GM18909 (cell line): Measurements from ENCODE around the gene TCFL5.
"Not testable (repeated sequence)": the region's sequence is repeated elsewhere in the genome, so short reads cannot be mapped to it uniquely, and the experiment has no call there.

ENCODE experiments used
- ATAC-seq: cut with Tn5 transposase; IDR thresholded peaks from one replicate; pipeline ENCODE4 v1.9.1; 2021; ENCODE audit warnings: mild to moderate bottlenecking; ENCODE audit not compliant: unreplicated experiment, poor library complexity

TCFL5 gene

DNA sequence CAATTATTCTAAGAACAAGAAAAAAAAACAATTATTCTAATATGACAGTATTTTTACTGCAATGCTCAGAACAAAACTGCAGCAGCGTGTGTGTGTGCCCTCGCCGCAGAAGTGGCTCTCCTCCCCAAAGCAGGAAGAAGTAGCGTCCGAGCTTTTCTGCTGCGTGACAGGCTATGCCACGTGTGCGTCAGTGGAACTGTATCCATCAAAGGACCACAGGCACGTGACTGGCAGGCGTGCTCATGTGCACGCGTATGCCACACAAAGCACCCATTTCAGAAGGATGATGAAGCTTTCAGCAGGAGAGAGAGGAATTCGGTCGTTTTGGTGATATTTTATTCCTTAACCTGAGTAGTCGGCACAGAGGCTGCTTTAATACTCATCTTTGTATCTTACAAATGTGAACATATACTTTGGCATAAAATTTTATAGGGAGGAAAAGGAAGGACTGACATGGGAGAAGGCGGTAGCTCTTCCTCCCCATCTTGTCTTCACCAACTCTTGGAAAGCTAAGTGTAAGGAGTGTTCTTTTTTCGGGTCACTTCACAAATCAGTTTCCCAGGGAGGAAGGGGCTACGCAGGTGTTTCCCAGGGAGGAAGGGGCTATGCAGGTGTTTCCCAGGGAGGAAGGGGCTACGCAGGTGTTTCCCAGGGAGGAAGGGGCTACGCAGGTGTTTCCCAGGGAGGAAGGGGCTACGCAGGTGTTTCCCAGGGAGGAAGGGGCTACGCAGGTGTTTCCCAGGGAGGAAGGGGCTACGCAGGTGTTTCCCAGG is 3.4 kb downstream of the TCFL5 start:
- ATAC-seq, result no peak

DNA sequence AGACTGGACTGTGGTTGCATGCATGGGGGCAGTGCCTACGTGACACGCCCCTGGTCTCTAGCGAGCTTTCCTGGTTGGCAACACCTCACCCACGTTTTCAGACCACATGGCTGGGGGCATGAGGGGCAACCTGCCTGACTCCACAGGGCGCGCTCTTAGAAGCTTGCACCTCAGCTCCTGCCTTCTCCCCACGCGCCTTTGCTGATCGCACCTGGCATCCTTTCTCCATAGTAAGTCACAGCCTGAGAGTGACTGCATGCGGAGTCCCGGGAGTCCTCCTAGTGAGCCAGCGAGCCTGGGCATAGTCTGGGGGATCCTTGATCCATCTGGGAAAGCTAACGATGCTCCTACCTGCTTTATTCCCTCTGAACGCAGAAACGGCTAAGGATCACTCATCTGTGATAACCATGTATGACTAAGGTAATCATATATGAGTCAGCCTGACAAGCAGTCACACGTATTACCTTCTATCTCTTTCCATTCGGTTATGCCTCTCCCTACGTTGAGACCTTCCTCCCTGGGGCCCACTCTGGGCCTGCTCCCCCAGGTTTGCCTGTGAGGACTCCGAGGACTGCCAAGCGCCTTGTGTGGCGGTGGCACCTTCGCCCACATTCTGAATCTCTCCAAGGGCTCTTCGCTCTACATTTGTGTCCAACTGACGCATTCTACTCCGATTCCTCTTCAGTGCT is 4.5 kb downstream of the TCFL5 start:
- no peak for ATAC-seq

- no peak for ATAC-seq
Measured at GRCh38 chr20:62855120-62855519, 6.5 kb downstream of the TCFL5 start.

- ATAC-seq, result no peak
Measured at GRCh38 chr20:62854121-62854520, 7.5 kb downstream of the TCFL5 start.

- not testable (repeated sequence) for ATAC-seq
Measured at GRCh38 chr20:62853304-62853703, 8.3 kb downstream of the TCFL5 start.

DNA sequence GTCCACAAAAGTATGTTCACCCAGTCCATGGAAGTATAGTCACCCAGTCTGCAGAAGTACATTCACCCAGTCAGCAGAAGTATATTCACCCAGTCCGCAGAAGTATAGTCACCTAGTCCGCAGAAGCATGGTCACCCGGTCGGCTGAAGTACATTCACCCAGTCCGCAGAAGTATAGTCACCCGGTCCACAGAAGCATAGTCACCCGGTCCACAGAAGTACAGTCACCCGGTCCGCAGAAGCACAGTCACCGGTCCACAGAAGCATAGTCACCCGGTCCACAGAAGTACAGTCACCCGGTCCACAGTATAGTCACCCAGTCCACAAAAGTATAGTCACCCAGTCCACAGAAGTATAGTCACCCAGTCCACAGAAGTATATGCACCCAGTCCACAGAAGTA is 8.8 kb downstream of the TCFL5 start:
- no peak for ATAC-seq

GRCh38 chr20:62852196-62852595 is 9.4 kb downstream of the TCFL5 start:
- no peak for ATAC-seq

GRCh38 chr20:62850333-62850974 is 11.2 kb downstream of the TCFL5 start:
- no peak for ATAC-seq

DNA sequence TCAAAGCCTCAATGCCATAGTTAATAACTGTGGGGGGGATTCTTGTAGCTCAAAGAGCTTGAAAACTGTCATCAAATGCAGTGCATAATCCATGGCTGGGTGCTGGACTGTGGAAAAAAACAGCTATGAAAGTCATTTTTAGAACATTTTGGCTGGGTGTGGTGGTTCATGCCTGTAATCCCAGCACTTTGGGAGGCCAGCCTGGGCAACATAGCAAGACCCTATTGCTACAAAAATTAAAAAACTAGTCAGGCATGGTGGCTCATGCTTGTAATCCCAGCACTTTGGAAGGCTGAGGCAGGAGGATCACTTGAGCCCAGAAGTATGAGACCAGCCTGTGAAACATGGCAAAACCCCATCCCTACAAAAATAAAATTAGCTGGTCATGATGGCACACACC is 12.2 kb downstream of the TCFL5 start:
- ATAC-seq, result no peak

DNA sequence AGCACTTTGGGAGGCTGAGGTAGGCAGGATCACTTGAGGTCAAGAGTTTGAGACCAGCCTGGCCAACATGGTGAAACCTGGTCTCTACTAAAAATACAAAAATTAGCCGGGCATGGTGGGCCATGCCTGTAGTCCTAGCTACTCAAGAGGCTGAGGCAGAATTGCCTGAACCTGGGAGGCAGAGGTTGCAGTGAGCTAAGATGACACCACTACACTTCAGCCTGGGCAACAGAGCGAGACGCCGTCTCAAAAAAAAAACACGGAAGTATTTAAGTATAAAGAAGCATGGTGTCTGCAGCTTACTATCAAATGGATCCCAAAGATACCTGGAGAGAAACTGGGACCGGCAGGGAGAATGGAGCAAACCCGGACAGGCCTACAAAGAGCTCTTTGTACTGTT is 12.7 kb downstream of the TCFL5 start:
- ATAC-seq, result not testable (repeated sequence)

- ATAC-seq, result no peak
Measured at GRCh38 chr20:62846166-62846890, 15.3 kb downstream of the TCFL5 start.

- ATAC-seq, result no peak
Measured at GRCh38 chr20:62845416-62846160, 16.0 kb downstream of the TCFL5 start.

GRCh38 chr20:62844182-62844581 is 17.4 kb downstream of the TCFL5 start:
- ATAC-seq, result no peak

GRCh38 chr20:62843656-62844055 is 18.0 kb downstream of the TCFL5 start:
- ATAC-seq, result no peak

DNA sequence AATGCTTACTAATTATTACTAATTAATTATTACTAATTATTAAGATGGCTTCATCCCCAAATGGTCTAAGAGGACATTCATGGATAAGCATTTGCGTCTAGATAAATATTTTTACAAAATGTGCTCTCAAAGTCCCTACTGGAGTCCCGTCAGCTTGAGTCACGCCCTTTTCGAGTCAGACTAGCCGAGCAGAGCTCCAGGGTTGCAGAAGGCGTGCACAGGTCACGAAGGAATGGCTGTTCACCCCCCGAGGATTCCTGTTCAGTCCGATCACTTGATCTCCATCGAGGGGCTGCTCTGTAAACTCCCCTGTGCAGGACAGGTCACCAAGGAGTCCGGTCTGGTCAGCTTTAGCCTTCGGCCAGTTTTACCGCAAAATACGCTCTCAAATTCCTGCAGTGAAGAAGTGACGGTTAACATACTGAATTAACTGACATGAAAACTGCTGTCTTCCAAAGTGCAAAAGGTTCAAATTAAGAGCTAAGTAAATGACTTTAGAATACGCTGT is 19.9 kb downstream of the TCFL5 start:
- ATAC-seq, result no peak

GRCh38 chr20:62840244-62841197 is 21.1 kb downstream of the TCFL5 start:
- ATAC-seq, result no peak

DNA sequence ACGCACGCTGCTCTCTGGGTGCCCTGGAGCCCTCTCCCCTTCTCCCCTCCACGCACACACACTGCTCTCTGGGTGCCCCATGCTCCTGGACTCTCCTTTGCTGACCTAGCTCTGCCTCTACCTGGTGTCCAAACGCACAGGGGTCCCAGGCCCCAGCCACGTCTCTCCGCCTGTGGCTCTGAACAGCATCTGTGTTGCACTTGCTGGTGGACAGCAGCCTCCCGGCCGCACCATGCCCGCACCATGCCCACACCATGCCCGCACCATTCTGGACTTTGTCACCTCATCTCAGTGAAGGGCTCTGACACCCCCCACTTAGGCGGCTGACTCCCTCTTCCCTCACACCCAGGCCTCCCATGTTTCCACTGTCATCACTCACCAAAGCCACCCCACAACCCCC is 21.8 kb downstream of the TCFL5 start:
- ATAC-seq, result no peak

DNA sequence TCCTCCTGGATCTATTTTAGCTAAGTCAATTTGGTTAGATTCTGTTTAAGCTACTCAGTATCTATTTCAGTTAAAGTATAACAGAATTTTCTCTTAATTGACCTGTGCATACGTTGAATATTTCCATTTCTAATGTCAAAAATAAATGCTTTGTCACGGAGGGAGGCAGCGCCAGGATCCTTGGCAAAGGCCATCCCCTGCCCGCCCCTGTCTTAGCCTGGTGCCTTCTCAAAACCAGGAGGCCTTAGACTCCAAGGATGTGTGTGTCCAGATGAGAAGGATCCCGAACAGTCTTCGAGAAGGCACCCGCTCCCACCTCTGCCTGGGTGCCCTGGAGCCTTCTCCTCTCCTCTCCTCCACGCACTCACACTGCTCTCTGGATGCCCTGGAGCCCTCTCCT is 22.4 kb downstream of the TCFL5 start:
- ATAC-seq, result no peak
